GM12864 (cell line): ENCODE results near the gene PTPRT.

Source experiments
- DNase-seq: peaks from one replicate; pipeline ENCODE4 v3.0.0-alpha.2; 2011; ENCODE audit warnings: low read depth
- H3K4me3 ChIP-seq: 2 replicates; pipeline ENCODE4 v1.5.1; 2011; ENCODE audit warnings: mild to moderate bottlenecking, low read depth, low read length, control low read depth
- CTCF ChIP-seq: IDR thresholded peaks from 2 replicates; pipeline ENCODE4 v1.5.1; 2011; ENCODE audit warnings: low read depth, mild to moderate bottlenecking, moderate library complexity, low read length, control low read depth, inconsistent platforms; ENCODE audit errors: missing control alignments

The PTPRT gene

GRCh38 chr20:42587427-42587826, 602.3 kb downstream of the PTPRT start:
- DNase-seq, result no peak
- no peak for TF ChIP-seq CTCF
- no peak overlapping the region for H3K4me3 ChIP-seq

- no peak for TF ChIP-seq CTCF
- no peak overlapping the region for H3K4me3 ChIP-seq
- no peak for DNase-seq
Observed at GRCh38 chr20:42581311-42581710, 608.4 kb downstream of the PTPRT start.

- TF ChIP-seq CTCF, result no peak
- DNase-seq, result no peak
- H3K4me3 ChIP-seq, result no peak overlapping the region
Observed at GRCh38 chr20:42576167-42576566, 613.5 kb downstream of the PTPRT start.

GRCh38 chr20:42572320-42573016, 617.2 kb downstream of the PTPRT start:
- no peak overlapping the region for H3K4me3 ChIP-seq
- TF ChIP-seq CTCF, result no peak
- no peak for DNase-seq

GRCh38 chr20:42567409-42567808, 622.3 kb downstream of the PTPRT start:
- TF ChIP-seq CTCF, result no peak
- no peak for DNase-seq
- no peak overlapping the region for H3K4me3 ChIP-seq

- no peak for DNase-seq
- no peak overlapping the region for H3K4me3 ChIP-seq
- no peak for TF ChIP-seq CTCF
Observed at GRCh38 chr20:42565235-42565995, 624.3 kb downstream of the PTPRT start.
